Activated CD4-positive, alpha-beta T cell treated with anti-CD3 and anti-CD28 coated beads, Interleukin-2, amount 10 ng/mL, durations not matched to agents 7 days and 5 days (primary cell): Measurements from ENCODE around the gene BNC2. TPM values are rescaled to one million over a fixed set of nuclear protein-coding genes. Genes with fewer than 3 reads are reported as not detected.

Source experiments
- CTCF ChIA-PET: fragments of 350-600 bp; sonication (Branson Sonifier 250); formaldehyde crosslinking; loops from one replicate; lab custom pipeline; 2021; ENCODE audit warnings: antibody characterized with exemption; lab: Charles Lee
- POLR2A ChIA-PET: fragments of 350-600 bp; sonication (Branson Sonifier 250); formaldehyde crosslinking; loops from one replicate; lab custom pipeline; 2021; ENCODE audit warnings: antibody characterized with exemption; lab: Charles Lee
- DNase-seq: peaks from one replicate; pipeline ENCODE4 v3.0.0-alpha.2; 2020
- H3K27ac Mint-ChIP-seq: one replicate; pipeline ENCODE4 v1.8.0; 2021; ENCODE audit warnings: mild to moderate bottlenecking, moderate library complexity, mixed read lengths
- H3K27me3 Mint-ChIP-seq: one replicate; pipeline ENCODE4 v1.8.0; 2021; ENCODE audit warnings: mixed read lengths
- H3K36me3 Mint-ChIP-seq: one replicate; pipeline ENCODE4 v1.8.0; 2021; ENCODE audit warnings: low read depth, mixed read lengths
- H3K4me1 Mint-ChIP-seq: one replicate; pipeline ENCODE4 v1.8.0; 2021; ENCODE audit warnings: mixed read lengths
- H3K4me3 Mint-ChIP-seq: one replicate; pipeline ENCODE4 v1.8.0; 2021; ENCODE audit warnings: mild to moderate bottlenecking, moderate library complexity, mixed read lengths
- H3K9me3 Mint-ChIP-seq: one replicate; pipeline ENCODE4 v1.8.0; 2021; ENCODE audit warnings: mixed read lengths
- total RNA-seq, 2 experiments: library from RNA; stranded (reverse); gene quantifications; one replicate each; pipeline ENCODE4 v1.2.3, GENCODE V29; 2021

Gene BNC2
- total RNA-seq, 2 experiments from 2014 or later, result not detected

DNA sequence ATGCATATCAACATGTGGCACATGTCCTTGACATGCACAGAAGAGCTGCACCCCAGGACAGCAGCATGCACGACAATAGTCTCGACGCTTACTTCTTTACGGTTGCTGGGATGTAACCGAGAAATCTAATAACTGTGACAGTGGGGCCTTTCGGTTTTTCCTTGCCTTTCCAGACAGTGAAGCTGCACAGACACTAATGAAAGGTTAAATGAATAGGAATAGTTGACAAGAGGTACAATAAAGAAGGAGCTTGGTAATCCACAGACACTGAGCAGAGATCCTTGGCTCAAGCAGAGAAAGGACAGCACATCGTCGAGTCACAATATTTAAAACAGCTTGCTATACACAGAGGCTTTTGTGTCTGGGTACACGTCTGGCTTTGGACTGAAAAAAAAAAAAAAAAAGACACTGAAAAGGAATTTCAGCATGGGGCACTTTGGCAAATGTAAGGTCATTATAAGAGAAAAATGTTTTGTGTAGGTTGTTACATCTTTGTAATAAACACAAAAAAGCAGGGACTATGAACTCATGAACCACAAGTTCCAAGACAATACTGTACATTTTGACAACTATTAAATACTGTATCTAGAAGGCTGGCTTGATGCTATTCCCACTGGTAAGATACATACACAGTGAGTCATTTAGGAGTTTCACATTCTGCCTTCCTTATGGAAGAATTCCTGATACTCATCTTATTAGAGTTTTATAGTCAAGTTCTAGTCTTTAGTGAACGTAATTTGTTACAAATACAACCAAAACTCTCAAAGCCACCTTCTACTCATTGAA, 5.6 kb downstream of the BNC2 start:
- POLR2A ChIA-PET, result no interaction called here
- Mint-ChIP-seq H3K4me3 (no peak overlapping the region), H3K27ac (no peak overlapping the region), H3K27me3 (peaks cover 20% of the 10 kb centered on the region), H3K4me1 (no peaks in the 10 kb centered on the region), H3K36me3 (no peaks in the 10 kb centered on the region), H3K9me3 (no peaks in the 10 kb centered on the region)
- CTCF ChIA-PET, result no interaction called here
- DNase-seq, result no peak

DNA sequence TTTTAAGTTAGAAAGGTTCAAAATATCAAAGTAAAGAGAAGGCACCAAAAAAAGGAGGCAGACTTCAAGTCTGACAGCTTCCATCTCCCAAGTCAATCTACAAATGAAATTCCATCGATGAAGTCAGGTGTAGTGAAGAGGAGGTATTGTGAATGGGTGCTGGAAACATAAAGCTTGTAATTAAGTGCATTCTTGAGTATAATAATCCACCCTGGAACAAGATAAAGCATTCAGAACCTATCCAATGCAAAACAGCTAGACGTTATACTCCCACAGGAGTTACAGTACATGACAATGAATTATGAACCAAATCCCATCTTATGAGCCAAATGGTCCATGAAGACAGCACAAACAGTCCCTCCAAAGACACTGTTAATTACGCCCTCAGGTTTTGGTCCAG, 22.3 kb downstream of the BNC2 start:
- Mint-ChIP-seq H3K4me3 (no peak overlapping the region), H3K4me1 (no peaks in the 10 kb centered on the region), H3K27me3 (no peaks in the 10 kb centered on the region), H3K36me3 (no peaks in the 10 kb centered on the region), H3K27ac (no peak overlapping the region), H3K9me3 (no peaks in the 10 kb centered on the region)
- POLR2A ChIA-PET, result no interaction called here
- CTCF ChIA-PET, result no interaction called here
- DNase-seq, result no peak

DNA sequence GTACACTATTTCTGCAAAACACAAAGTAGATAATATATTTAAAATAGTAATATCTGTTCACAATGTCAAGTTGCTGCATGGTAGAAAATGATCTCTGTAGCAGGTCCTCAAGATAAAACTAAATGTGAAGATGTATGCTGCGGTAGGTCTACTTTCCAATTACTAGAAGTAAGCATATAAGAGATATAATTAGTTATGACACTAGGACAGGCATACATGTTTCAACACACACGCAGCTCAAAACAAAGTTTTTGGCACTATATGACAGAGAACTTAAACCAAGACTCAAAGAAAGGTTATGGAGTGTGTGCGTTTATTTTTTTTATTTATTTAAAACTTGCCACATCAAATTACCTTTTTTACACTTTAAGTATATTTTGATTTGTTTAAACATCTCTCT, 23.5 kb downstream of the BNC2 start:
- Mint-ChIP-seq H3K27me3 (no peaks in the 10 kb centered on the region), H3K27ac (no peak overlapping the region), H3K36me3 (no peaks in the 10 kb centered on the region), H3K4me3 (no peak overlapping the region), H3K4me1 (no peaks in the 10 kb centered on the region), H3K9me3 (no peaks in the 10 kb centered on the region)
- DNase-seq, result no peak
- POLR2A ChIA-PET, result no interaction called here
- CTCF ChIA-PET, result no interaction called here

DNA sequence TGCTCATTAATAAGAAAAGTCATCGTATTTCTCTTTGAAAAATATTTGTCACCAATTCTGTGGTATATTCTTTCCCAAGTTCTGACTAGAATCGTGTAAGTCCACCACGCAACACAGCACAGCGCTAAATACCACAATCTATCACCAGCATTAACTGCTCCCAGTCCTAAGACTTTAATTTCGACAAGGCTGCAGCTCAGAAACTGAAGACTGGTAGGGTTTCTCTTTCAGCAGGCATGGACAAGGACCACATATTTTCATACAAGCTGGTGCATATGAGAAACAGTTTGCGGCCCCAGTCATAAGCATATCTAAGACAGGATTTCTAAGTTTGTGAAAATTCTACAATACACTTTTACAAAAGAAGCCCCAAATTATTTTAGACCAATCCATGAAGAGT, 24.1 kb downstream of the BNC2 start:
- POLR2A ChIA-PET, result no interaction called here
- Mint-ChIP-seq H3K9me3 (no peaks in the 10 kb centered on the region), H3K4me1 (no peaks in the 10 kb centered on the region), H3K27me3 (no peaks in the 10 kb centered on the region), H3K4me3 (no peak overlapping the region), H3K36me3 (no peaks in the 10 kb centered on the region), H3K27ac (no peak overlapping the region)
- no peak for DNase-seq
- CTCF ChIA-PET, result no interaction called here

DNA sequence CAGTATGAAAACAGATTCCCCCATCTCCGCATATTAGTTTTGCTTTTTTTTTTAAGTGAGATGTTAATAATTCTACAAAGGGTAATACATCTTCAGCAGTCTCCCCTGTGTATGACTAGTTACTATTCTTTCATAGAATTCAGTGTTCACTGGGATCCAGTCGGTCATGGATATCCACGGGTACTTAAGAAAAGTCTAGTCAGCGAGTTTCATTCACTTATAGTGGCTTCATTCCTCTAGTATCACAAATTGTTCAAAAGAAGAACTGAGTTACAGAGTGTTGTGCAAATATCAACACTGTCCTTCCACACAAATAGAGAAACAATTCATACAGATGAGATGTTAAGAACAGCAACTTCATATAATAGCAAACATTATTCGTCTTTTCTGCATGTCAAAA, 35.7 kb downstream of the BNC2 start:
- ChIA-PET POLR2A (no interaction called here), CTCF (no interaction called here)
- H3K36me3 Mint-ChIP-seq, result no peaks in the 10 kb centered on the region
- H3K4me3 Mint-ChIP-seq, result no peak overlapping the region
- no peak for DNase-seq
- no peak overlapping the region for H3K27ac Mint-ChIP-seq
- H3K27me3 Mint-ChIP-seq, result no peaks in the 10 kb centered on the region
- H3K4me1 Mint-ChIP-seq, result no peaks in the 10 kb centered on the region
- peaks cover 2% of the 10 kb centered on the region for H3K9me3 Mint-ChIP-seq

DNA sequence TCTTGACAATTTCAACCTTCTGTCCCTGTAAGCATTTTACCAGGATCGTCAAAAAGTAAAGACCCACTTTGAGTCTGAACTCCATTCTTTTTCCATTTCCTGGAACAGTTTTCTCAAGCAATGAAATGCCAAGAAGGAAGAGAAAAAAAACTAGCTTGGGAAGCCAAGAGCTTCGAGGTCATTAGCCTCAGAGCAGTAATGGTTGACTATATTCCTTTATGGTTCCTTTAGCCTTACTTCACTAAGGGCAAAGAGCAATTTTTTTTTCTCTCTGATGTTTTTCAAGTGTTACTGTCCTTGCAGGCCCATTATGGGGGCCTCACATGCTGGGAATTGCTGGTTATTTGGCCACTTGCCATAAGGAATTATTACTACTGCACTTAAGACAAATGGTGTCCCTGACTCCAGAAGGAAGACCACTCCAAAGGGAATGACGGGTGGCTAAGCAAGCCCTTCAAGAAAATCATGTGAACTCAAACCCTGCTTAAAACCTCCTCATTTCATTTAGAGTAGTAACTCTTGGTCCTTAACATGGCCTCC, 37.1 kb downstream of the BNC2 start:
- ChIA-PET CTCF (no interaction called here), POLR2A (no interaction called here)
- no peak for DNase-seq
- Mint-ChIP-seq H3K27ac (no peak overlapping the region), H3K9me3 (peaks cover 2% of the 10 kb centered on the region), H3K27me3 (peaks cover 7% of the 10 kb centered on the region), H3K36me3 (no peaks in the 10 kb centered on the region), H3K4me1 (no peaks in the 10 kb centered on the region), H3K4me3 (no peak overlapping the region)

DNA sequence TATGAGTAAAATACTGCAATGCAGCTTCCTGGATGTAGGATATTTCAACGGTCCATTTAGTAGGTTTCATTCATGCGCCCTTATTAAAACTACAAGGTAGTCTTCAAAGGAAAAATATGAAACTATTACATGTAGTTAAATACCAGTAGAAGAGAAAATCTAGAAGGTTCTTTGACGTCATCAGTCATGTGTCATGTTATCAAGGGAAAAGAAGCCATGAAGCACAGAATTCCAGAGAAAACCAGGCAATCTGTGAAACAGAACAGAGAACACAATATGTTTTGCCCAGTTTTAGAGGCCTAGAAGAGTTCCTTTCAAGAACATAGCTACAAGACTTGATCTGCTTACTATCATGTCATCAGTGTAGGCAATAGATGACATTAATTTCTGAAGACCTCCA, 38.4 kb downstream of the BNC2 start:
- POLR2A ChIA-PET, result no interaction called here
- Mint-ChIP-seq H3K36me3 (no peaks in the 10 kb centered on the region), H3K4me3 (no peak overlapping the region), H3K4me1 (no peaks in the 10 kb centered on the region), H3K27me3 (peaks cover 7% of the 10 kb centered on the region), H3K27ac (no peak overlapping the region), H3K9me3 (peaks cover 2% of the 10 kb centered on the region)
- DNase-seq, result no peak
- CTCF ChIA-PET, result no interaction called here

DNA sequence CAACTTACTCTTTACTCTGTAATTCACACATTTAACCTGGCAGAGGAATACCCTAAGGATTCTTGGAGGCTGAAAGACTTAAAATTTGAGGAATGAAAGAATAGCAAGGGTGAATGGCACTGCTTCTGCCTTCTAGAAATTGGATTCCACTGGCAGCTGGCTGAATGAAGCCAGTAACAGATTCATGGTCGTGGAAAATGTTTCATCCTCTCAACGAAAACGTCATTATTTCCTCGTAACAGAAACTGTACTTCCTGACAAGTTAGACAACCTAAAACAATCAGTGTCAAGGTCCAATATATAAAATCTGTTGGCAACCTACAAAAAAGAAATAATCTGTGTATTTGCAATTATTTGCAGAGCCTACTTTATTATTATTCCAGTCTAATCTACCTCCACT, 39.7 kb downstream of the BNC2 start:
- Mint-ChIP-seq H3K27ac (no peak overlapping the region), H3K27me3 (peaks cover 7% of the 10 kb centered on the region), H3K4me1 (no peaks in the 10 kb centered on the region), H3K36me3 (no peaks in the 10 kb centered on the region), H3K9me3 (peaks cover 2% of the 10 kb centered on the region), H3K4me3 (no peak overlapping the region)
- ChIA-PET POLR2A (no interaction called here), CTCF (no interaction called here)
- no peak for DNase-seq

DNA sequence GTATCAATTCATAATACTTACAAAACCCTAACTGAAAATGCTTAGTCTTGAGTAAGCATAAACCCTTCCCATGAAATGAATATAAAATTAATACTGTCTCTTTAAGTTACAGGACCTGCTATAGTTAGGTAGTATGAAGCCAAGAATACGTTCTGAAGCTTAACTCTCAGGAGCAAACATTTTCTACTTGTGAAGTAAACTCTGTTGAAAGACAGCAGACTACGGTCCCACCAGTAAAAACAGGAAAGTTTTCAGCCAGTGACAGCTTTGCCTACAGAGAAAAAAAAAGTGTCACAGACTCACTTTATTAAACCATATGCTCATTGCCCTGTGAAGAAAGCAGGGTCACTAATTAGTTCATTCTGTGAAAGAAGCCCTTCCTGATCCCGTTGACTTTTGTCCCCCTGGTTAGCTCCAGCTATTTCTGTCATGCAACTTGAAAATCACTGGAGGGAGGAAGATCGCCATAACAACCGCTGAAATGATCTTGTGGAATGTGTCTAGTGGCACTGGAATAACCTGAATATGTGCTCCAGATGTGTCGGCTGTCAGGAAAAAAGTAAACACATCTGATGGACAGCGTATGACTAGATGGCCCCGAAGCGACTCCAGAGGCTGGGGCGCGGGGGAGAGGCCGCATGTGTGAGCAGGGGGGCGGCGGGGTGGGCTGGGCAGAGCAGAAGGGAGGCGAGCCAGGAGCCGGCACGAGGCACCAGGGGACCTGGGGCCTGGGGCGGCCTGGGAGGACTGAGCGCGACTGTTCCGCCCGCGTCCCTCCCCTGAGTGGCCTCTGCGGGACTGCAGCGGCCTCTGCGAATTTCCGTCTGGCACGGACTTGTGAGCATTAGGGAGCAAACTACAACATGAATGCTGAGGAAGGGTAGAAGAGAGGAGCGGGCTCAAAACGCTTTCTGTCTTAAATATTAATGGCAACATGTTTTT, 41.9 kb downstream of the BNC2 start:
- ChIA-PET POLR2A (no interaction called here), CTCF (no interaction called here)
- Mint-ChIP-seq H3K27ac (no peak overlapping the region), H3K36me3 (no peaks in the 10 kb centered on the region), H3K4me3 (no peak overlapping the region), H3K9me3 (peaks cover 2% of the 10 kb centered on the region), H3K27me3 (peaks cover 7% of the 10 kb centered on the region), H3K4me1 (no peaks in the 10 kb centered on the region)
- DNase-seq, result no peak

DNA sequence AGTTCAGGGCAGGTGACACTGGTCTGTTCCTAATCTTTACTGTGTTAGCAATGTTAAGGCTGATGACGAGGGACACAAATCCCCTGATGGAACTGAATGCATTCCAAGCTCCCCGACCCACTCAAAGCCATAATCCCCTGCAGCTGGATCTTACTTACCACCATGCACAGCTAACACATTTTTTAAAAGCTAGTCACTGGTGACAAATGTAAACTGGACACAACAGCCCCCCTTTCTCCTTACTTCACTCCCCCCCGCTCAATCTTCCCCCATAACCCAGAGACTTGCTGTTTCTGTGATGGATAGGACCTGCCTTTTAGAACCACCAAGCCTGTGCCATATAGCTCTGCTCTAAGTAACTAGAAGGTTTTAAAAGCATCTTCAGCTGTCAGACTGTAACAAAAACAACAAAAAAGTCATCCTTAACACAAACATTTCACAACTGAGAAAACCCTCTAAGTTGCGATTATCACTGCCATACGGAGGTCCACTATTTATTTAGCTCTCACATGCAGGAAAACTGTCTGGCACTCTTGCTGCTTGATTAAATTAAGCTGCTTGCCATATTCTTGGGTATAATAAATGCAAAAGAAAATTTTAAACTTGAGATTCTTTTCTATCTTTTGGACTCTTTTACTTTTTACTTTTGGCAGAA, 44.4 kb downstream of the BNC2 start:
- peaks cover 7% of the 10 kb centered on the region for H3K27me3 Mint-ChIP-seq
- H3K4me1 Mint-ChIP-seq, result no peaks in the 10 kb centered on the region
- DNase-seq, result no peak
- POLR2A ChIA-PET, result no interaction called here
- CTCF ChIA-PET, result no interaction called here
- H3K27ac Mint-ChIP-seq, result no peak overlapping the region
- no peak overlapping the region for H3K4me3 Mint-ChIP-seq
- H3K36me3 Mint-ChIP-seq, result no peaks in the 10 kb centered on the region
- no peaks in the 10 kb centered on the region for H3K9me3 Mint-ChIP-seq

DNA sequence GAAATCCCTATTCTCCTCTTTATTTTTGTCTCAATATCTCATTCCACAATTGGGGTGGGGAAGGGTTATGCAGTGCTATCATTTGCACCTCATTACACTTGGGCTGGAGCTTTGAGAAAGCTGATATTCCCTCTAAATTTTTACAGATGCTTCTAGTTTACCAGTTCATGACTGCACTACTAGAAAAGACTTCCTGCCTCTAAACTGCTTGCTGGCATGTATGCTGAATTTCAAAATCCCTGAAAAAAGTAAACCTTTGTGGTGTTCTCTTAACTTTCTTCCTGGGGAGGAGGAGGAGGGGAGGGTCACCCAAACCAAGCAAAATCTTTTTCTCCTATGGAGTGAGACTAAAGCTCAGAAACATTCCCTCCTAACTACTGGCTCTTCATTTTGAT, 45.1 kb downstream of the BNC2 start:
- H3K9me3 Mint-ChIP-seq, result no peaks in the 10 kb centered on the region
- H3K4me1 Mint-ChIP-seq, result no peaks in the 10 kb centered on the region
- H3K4me3 Mint-ChIP-seq, result no peak overlapping the region
- CTCF ChIA-PET, result no interaction called here
- DNase-seq, result no peak
- no peaks in the 10 kb centered on the region for H3K36me3 Mint-ChIP-seq
- H3K27ac Mint-ChIP-seq, result no peak overlapping the region
- POLR2A ChIA-PET, result no interaction called here
- H3K27me3 Mint-ChIP-seq, result peaks cover 7% of the 10 kb centered on the region

DNA sequence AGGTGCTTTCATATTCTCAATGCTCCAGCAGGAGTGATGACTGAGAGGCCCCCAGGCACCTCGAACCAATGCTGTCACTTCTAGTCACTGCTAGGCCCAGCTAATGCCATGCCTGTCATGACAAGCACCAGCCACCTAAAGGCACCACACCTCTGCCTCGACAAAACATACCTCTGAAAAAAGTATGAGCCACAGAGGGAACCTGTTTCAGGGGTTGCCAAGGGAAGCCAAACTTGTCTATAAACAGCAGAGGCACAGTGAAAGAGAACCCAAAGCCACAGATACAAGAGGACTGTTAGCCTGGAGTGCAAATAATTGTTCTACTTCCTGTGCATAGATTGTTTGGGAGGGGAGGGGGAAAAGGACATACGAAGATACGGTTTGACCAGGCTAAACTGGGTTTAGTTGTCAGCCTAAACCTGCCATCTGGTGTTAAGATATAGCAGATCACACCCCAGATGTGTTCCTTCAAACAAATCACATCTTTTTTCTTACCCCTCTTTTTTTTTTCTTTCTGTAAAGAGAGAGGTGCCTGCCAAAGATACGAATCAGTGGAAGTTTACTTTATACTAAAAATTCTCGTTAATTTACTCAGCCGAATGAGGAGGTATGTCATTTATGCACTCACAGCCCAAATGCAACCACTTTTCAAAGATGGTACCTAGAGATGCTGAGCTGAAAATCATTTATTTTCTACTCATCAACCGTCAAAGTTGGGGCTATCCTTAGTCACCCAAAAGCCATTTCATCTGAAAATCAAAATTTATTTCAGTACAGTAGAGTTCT, 45.7 kb downstream of the BNC2 start:
- H3K27me3 Mint-ChIP-seq, result peaks cover 7% of the 10 kb centered on the region

More for the DNA sequence above, 45.7 kb downstream of the BNC2 start:
- H3K36me3 Mint-ChIP-seq, result no peaks in the 10 kb centered on the region
- no peak for DNase-seq
- no peaks in the 10 kb centered on the region for H3K4me1 Mint-ChIP-seq
- ChIA-PET POLR2A (no interaction called here), CTCF (no interaction called here)
- H3K27ac Mint-ChIP-seq, result no peak overlapping the region
- no peaks in the 10 kb centered on the region for H3K9me3 Mint-ChIP-seq
- no peak overlapping the region for H3K4me3 Mint-ChIP-seq
